Uterus (tissue), 2 donors: Measurements from ENCODE around the gene EIF5AL1.

Experiments used
- CTCF ChIP-seq, 4 experiments: fragments of 200-600 bp in 2 of 4; fragments of 450-650 bp in 2 of 4; sonication (generic) in 2 of 4; IDR thresholded peaks; one replicate each; pipeline ENCODE4 v1.5.1; 2016 to 2019; ENCODE audit warnings: antibody characterized with exemption in 4 of 4, mild to moderate bottlenecking in 2 of 4, moderate library complexity in 1 of 4
- POLR2A ChIP-seq, 2 donors: fragments of 450-650 bp; IDR thresholded peaks; one replicate each; pipeline ENCODE4 v1.6.1; 2016; ENCODE audit warnings: antibody characterized with exemption in 2 of 2, mild to moderate bottlenecking in 1 of 2, moderate library complexity in 1 of 2

- TF ChIP-seq CTCF (IDR thresholded peaks at IDR 0.05): no peak
- TF ChIP-seq POLR2A (IDR thresholded peaks at IDR 0.05): no peak
Observed at GRCh38 chr10:79488870-79489269, 23.5 kb upstream of the EIF5AL1 start.
